Activated CD4-positive, alpha-beta T cell treated with anti-CD3 and anti-CD28 coated beads for 24 hours (primary cell): ENCODE data around the gene TMEM240.
"Not testable (repeated sequence)": the region's sequence is repeated elsewhere in the genome, so short reads cannot be mapped to it uniquely, and the experiment has no call there.

Source experiments
- DNase-seq, 2 donors: peaks; one replicate each; pipeline ENCODE4 v3.0.0-alpha.2; 2020; ENCODE audit warnings: low read depth in 2 of 2

The TMEM240 gene

DNA sequence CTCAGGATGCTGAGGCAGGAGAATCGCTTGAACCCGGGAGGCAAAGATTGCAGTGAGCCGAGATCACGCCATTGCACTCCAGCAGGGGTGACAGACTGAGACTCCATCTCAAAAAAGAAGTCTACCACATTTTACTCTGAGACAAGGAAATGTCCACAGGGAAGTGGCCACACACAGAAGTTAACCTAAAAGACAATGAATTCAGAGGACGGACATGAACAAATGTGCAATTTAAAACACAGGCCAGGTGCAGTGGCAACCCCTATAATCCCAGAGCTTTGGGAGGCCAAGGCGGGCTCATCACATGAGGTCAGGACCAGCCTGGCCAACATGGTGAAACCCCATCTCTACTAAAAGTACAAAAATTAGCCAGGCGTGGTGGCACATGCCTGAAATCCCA lies 17.3 kb upstream of the TMEM240 start:
- DNase-seq = not testable (repeated sequence)

DNA sequence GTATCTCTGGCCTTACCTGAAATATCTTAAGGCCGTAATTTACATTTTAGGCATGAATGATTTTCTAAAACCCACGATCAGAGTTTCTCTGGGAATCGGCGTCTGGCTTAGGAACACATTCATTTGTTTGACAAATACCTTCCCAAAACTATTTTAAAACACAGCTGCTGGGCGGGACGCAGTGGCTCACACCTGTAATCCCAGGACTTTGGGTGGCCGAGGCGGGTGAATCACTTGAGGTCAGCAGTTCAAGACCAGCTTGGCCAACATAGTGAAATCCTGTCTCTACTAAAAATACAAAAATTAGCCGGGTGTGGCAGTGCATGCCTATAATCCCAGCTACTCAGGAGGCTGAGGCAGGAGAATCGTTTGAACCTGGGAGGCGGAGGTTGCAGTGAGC lies 16.5 kb upstream of the TMEM240 start:
- not testable (repeated sequence) for DNase-seq

DNA sequence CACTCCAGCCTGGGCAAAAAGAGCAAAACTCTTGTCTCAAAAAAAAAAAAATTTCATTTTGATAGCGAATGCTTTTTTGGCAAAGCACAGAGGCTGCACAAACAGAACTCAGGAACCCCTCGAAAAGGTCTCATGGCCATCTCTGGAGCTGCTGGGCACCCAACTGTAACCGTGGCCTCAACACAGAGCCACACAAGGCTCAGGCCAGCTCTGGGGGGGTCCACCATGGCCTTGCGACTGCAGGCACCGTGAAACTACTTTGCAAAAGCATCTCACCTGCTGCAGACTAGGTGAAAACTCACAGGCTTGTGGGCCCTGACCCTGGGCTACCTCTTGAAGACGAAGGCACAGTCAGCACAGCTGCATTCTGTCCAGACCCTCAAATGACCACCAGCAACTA lies 16.1 kb upstream of the TMEM240 start:
- no peak for DNase-seq

DNA sequence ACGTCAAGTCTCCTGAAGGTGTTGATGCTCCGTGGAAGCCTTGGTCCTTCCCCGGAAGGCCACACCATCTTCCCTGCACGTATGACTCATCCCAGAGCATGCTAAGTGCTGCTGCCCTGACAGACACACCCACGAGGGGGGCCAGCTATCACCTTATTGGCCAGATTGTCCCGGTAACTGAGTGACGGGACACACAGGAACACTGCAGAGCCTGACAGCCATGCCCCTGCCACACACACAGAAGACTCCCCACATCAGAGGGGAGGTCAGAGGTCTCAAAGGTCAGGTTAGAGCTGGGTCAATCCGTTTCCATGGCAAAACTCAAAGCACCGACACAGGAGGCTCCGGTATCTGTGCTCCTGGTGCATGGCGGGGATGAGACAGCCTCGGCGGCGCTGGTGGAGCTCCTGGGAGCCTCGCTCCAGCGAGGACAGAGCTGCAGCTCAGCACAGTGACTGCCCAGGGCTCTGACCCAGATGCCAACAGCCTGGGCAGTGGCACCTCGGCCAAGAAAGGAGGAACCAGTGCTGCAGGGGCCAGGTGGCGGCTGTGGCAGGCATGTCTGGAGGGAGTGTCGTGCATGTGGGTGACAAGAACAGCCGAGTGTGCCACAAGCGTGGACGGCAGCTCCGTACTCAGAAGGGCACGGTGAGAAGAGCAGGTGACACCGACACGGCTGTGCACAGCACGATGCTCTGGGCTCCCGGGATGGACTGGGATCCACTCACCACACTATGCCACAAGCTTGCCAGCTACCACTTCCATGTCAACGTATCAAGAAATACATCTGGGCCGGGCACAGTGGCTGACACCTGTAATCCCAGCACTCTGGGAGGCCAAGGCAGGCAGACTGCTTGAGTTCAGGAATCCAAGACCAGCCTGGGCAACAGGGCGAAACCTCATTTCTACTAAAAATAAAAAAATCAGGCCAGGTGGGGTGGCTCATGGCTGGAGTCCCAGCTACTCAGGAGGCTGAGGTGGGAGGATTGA lies 14.8 kb upstream of the TMEM240 start:
- DNase-seq = no peak

DNA sequence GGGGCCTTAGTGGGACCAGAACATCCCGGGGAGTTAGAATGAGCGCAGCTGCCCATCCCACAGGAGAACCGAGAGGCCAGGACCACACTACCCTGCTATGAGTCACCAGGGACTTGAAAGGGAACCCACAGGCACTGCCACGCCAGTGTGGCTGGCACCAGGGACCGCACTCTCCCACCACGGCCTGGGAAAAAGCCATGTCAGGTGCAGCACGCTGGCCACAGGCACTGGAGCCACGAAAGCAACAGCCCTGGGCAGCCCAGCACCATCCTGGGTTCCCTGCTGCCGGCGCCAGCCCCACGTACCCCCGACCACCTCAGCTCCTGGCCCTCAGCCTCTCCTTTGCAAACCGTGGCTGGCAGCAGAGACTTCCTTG lies 14.1 kb upstream of the TMEM240 start:
- no peak for DNase-seq

DNA sequence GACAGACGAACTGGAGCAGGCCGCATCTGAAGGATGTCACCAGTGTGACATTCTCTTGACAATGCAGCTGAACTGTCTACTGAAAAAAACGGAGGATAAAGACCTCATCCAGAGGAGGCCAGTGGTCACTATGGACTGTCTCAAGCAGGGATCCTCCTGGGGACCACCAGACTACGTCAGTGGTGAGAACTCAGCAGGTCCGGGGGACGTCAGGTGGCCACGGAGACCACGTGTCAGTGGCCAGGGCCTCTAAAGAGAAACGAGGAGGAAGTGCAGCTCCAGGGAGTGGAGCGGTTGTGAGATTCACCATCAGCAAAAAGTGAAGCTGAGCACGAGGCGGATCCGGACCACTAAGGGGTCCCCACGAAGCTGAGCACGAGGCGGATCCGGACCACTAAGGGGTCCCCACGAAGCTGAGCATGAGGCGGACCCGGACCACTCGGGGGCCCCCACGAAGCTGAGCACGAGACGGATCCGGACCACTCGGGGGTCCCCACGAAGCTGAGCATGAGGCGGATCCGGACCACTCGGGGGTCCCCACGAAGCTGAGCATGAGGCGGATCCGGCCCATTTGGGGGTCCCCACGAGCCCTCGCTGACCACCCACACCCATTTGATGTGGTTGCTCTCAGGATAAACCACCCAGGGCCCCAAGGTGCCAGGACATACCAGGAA lies 13.5 kb upstream of the TMEM240 start:
- DNase-seq = no peak

DNA sequence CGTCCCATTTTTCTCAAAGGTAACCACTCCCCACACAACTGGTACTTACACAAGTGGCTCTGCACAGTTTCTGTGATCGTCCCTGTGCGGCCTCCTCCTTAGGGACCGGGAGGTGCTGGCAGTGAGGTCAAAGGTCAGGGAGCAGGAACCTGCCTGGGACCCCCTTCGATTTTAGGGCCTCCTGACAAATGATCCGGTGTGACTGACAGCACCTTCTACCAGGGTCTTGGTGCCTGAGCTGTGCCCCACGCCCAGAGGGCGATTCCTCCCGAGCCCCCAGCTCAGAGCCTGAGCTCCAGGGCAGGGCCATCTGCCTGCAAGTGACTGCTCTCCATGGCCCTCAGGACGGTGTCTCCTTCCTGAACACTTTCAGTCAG lies 11.8 kb upstream of the TMEM240 start:
- DNase-seq = no peak

DNA sequence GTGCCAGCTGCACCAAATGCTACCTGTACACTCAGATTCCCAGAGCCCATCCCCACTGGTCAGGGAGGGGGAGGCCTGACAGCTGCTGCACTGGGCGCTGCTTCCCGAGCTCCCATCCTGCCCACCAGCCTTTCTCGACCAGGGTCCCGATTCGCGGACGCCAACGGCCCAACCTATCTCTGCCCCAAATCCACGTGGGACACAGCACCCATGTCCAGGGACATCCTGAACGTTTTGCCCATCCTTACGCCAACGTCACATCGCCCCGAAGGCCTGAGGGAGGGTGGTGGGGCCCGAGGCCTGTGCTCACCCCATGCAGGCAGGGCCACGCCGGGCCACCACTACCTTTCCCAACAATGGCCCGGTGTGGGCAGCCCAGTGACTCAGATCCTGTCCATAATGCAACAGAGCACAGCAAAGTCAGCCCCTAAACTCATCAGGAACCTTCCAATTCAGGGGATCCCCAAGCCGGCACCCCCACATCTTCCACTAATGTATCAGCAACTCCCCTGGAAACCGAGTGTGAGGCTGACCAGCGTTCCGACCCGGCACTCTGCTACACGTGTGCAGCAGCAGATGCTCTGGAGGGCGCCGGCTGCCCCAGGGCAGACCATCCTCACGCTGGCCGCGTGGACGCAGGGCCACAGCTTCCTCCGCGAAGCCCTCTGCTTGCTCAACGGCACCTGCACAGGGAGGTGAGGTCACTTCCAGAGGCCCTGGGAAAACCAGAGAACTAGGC lies 11.3 kb upstream of the TMEM240 start:
- DNase-seq = no peak

DNA sequence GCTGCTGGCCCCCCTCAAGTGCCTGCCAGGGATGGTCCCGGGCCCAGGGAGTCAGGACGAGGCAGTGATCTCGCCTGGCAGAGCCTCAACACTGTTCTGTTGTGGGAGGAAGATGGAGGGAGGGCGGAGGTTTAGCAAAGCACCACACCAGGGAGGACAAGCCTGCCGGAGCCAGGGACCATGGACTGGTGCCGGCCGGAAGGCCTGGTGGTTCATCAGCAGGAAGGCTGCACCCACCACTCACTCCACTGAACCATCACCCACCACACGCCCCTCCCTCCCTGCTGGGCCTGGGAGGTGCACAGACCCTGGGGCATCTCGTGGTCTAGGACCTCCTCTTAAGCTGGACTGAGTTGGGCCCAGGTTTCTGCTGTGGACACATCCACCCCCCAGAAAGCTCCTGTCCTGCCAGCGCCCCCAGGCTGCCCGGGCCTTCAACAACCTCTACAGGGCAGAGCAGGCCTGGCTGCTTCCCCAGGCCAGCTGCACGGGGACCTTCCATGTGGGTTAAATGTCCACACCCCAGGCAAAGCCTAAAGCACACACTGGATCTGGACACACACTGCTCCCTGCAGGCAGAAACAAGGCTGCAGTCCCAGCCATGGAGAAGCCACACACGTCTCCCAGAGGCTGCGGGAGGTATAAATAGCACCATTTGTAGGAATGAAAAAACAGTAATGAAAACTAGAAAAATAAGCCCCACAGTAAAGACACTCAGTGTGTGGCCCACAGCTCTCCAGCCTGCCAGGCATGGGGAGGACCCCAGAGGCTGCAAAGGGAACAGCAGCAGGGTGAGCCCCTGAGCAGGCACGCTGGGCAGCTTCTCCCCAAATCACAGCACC lies 10.4 kb upstream of the TMEM240 start:
- no peak for DNase-seq

DNA sequence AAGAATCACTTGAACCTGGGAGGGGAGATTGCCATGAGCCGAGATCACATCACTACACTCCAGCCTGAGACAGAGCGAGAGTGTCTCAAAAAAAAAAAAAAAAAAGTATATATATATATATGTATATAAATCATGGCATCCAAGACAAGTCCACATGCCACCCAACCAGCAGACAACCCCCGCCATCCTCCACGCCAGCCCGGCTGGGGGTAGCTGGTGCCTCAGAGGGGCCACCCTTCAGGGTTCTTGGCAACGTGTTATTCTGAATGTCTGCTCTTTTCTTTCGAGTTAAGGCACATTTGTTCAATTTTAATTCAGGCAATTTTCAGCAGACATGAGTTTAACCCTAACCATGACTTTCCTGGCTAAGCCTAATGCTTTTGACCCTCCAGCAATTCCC lies 9.7 kb upstream of the TMEM240 start:
- DNase-seq = no peak

DNA sequence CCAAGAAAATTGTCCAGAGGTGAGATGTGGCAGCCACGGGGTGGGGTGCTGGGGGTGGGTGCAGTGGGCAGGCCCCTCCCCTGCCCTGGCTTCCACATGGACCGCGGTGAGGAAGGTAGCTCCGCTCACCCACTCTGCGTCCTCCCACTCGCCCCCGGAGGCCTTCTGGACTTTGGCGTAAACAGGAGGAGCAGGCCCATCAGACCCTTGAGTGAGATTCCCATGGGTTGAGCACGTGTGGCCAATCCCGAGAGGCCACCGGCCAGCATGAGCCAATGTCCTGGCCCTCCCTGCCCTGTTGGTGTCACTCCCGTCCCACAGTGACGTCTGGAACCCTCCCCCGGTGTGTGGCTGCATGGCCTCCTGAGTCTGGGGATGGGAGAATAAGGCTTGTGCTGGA lies 8.2 kb upstream of the TMEM240 start:
- no peak for DNase-seq

DNA sequence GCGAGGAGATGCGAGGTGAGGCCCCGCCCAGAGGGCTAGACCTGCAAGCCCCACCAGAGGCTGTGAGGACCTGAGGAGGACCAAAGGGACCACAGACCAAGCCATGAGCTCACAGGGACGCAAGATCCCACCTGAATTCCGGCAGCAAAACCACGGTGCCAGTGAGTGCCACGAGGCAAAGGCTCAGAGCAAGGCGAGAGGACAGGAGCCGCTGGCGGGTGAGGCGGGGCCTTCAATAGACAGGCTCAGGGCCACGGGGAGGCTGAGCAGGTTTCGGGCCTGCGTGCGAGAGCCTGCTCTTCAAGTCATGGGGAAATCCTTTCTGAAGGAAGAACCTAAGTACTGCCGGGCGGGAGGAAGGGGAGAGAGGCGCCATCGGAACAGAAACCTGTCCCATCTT lies 7.1 kb upstream of the TMEM240 start:
- no peak for DNase-seq

DNA sequence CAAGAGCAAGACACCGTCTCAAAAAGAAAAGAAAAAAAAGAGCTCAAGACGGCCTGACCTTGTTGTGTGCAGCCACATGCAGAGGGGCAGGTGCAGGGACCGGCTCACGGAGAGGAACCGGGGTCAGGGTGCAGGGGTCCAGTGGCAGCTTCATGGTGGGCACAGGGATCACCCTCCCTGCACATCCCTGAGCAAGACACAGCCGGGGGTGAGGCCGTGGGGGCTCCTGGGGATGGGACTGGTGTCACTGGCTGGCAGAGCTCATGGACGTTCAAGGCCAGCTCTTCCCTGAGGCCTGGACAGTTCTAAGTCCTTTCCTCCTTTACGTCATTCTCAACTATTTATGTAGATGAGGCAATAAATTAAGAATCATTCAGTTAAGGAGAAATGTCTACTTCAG lies 6.6 kb upstream of the TMEM240 start:
- no peak for DNase-seq

DNA sequence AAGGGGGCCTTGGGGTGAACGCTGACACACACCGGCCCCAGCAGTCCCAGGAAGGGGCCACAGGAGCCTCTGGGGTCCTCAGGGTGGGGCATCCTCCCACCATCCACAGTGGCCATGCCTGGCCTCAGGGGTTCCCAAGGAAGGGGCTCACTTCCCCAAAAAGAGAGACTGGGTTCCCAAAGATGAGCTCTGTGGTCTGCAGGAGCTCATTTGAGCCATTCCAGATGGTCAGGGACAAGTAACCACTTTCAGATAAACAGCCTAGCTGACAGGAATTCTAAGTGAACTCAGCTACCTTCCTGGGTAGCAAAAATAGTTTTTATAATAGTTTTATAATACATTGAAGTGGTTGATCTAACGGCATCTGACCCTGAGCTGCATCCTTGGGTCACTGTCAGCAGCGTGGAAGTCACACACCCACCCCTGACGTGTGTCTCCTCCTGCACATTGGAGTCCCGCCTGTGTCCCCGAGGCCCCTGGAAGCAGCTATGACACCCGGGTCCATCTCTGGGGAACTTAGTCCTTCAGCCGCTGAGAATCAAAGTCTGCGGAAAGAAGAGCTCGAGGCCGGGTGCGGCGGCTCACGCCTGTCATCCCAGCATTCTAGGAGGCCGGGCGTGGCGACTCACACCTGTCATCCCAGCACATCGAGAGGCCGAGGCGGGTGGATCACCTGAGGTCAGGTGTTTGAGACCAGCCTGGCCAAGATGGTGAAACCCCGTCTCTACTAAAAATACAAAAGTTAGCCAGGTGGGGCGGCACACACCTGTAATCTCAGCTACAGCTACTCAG lies 5.7 kb upstream of the TMEM240 start:
- DNase-seq = no peak

DNA sequence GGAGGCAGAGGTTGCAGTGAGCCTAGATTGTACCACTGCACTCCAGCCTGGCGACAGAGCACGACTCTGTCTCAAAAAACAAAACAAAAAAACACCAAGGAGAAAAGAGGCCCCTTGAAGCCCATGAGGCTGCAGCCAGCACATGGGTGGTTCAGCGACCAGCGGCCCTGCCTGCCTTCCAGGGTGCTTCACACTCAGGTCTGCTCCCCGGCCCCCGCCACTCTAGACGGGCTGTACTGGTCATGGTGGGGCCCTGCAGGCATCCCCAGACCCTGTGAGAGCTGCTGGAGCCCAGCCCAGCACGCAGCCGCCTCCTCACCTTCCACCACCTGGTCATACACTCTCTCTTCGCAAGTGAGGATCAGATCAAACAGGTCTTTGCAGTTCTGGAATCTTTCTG lies 4.1 kb upstream of the TMEM240 start:
- no peak for DNase-seq

DNA sequence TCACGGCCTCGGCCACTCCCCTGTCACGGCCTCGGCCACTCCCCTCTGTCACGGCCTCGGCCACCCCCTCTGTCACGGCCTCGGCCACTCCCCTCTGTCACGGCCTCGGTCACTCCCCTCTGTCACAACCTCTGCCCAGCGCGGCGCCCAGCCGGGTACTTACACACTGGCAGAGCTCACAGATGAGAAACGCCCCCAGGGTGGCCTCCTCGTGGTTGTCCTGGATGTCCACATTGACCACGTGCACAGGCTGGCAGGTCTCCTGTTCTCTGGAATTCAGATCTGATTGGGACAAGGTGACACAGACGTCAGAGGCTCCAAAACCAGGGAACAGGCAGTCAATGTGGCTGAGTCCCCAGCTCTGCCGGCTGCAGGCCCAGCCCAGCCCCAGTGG lies 3.3 kb upstream of the TMEM240 start:
- no peak for DNase-seq

DNA sequence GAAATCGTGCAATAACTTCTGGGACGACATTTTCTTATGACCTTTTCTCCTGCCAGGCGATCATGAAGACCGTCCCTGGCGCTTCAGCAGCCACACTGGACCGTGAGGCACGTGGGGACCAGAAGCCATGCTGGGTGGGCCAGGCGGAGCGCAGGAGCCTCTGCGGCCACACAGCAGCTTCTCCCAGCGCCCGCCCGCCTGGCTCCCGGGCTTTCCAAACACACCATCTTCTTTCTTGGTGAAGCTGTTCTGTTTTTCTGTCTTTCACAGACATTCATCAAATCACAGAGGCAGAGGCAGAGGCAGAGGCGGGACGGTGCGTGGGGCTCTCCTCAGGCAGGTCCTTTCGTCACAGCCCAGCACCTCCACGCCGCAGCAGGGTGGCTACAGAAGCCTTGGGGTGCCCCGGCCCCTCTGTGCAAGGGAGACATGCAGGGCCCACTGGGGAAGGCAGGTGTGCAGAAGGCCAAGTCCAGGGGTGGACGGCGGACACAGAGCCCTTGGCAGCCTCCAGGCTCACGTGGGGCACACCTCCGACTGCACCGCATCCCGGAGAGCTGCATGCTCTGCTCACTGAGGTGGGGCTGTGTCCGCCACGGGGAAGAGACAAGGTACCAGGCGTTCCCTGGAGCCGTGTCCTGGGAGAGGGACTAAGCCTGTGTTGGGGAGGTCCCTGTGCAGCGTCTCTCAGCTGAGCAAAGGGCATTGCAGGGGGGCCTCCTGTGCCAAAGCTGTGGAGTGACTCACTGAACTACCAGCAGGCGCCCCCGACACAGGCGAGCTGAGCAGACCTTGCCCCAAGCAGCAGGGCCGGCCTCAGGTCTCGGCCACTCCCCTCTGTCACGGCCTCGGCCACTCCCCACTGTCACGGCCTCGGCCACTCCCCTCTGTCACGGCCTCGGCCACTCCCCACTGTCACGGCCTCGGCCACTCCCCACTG lies 2.6 kb upstream of the TMEM240 start:
- DNase-seq = no peak

DNA sequence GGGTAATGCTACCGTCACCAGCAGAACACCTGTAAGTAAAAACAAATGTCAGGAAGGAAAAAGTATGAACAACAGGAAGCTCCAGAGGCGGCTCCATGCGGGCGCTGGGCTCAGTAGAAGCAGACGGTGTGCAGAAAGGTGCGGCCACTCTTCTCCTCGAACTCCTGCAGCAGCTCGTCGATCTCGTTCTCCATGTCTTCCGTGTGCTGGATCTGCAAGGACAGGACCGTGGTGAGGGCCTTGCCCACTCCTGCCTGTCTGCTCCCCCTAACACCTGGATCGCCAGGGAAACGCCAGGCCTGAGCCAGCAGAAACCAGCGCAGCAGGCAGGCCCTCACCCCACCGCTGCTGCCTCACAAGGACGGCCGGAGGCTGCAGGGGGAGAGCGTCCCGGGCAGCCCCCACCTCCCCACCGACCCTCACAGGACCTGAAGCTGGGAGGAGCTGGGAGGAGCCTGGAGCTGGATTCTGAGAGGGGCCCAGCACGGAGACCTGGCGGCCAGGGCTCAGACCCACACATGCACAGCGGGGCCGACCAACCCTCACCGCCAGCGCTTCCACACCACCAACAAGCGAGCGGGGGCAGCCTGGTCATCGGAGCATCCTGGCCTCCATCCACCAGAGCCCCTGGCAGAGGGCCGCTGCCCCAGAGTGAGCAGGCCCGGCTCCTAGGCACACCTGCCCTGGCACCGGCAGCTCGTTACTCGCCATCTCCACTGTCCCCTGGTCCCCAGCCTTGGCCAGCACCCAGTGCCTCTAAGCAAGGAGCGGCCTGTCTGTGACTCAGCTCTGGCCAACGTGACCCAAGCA lies 1.7 kb upstream of the TMEM240 start:
- DNase-seq = no peak
